AG04449 (cell line): ENCODE measurements around the gene ALK.

Source experiments
- CTCF ChIA-PET: fragments of 350-600 bp; formaldehyde crosslinking; extraction: SDS; loops from one replicate; lab custom pipeline; 2021; ENCODE audit warnings: antibody characterized with exemption; lab: Yijun Ruan, JAX
- POLR2A ChIA-PET: fragments of 400-600, 350-600 bp; formaldehyde crosslinking; extraction: SDS; loops from one replicate; lab custom pipeline; 2020; ENCODE audit warnings: antibody characterized with exemption, inconsistent platforms; lab: Yijun Ruan, JAX
- DNase-seq: peaks from one replicate; pipeline ENCODE4 v3.0.0-alpha.2; 2010; ENCODE audit warnings: low read depth, low spot score
- H3K4me3 ChIP-seq: 2 replicates; pipeline ENCODE4 v1.5.1; 2011; ENCODE audit warnings: low read depth, mild to moderate bottlenecking, control low read depth, low read length
- TF ChIP-seq, protein P1 (sequence below): IDR thresholded peaks from one replicate; pipeline ENCODE4 v1.5.1; 2011; ENCODE audit warnings: mild to moderate bottlenecking, moderate library complexity, low read length, control low read depth, inconsistent platforms; ENCODE audit not compliant: insufficient read depth; ENCODE audit errors: missing control alignments

The ALK gene

GRCh38 chr2:29921560-29921915 is at the start of gene ALK:
Gene ALK, minus strand, starts transcription at chr2:29921586. Its CDS starts 927 bp downstream, at chr2:29920659.
- peak within 1 kb of the TSS; percentile 29 for H3K4me3 ChIP-seq

GRCh38 chr2:29966266-29966665 is 44.9 kb upstream of the ALK start:
- H3K4me3 ChIP-seq, result no peak overlapping the region
- ChIA-PET CTCF (no interaction called here), POLR2A (no interaction called here)
- DNase-seq, result no peak
- TF ChIP-seq, protein P1, sequence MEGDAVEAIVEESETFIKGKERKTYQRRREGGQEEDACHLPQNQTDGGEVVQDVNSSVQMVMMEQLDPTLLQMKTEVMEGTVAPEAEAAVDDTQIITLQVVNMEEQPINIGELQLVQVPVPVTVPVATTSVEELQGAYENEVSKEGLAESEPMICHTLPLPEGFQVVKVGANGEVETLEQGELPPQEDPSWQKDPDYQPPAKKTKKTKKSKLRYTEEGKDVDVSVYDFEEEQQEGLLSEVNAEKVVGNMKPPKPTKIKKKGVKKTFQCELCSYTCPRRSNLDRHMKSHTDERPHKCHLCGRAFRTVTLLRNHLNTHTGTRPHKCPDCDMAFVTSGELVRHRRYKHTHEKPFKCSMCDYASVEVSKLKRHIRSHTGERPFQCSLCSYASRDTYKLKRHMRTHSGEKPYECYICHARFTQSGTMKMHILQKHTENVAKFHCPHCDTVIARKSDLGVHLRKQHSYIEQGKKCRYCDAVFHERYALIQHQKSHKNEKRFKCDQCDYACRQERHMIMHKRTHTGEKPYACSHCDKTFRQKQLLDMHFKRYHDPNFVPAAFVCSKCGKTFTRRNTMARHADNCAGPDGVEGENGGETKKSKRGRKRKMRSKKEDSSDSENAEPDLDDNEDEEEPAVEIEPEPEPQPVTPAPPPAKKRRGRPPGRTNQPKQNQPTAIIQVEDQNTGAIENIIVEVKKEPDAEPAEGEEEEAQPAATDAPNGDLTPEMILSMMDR, result no peak

More at GRCh38 chr2:29921560-29921915, at the start of gene ALK:
- CTCF ChIA-PET, result interaction anchor here (1.5 to 7.5 kb wide), 8 partner anchors 11 to 708 kb away, joined by 4 to 61 read pairs (median 24); no protein-coding TSS in a partner anchor
- DNase-seq, result peak; percentile 7
- TF ChIP-seq, protein P1, result no peak
- POLR2A ChIA-PET, result no interaction called here

DNA sequence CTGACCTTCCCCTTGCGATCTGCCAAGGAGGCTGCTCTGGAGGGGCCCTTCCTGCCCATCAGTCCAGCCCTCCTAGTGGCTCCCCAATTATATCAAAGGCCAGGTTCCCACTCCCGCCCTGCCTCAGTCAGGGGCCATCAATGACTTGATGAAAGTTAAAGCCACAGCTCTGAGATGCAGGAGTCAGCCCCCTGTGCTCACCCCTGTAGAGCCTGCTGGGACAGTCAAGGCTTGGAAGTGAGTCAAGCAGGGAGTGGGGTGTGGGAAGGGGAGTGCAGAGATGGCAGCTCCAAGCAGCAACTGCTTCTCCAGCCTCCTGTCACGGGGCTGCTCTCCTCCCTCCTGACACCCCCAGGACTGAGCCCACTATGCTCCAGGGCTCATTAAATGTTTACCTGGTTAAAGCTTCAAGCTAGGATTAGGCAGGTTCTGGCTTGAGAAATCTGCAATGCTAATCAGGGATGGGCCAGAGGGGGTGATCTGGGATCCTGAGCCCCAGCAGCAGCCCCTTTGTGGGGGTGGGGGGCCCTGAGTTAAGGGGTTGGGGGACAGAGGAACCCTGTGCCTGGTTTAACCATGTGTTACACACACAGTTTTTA is 42.7 kb upstream of the ALK start:
- ChIA-PET POLR2A (no interaction called here), CTCF (no interaction called here)
- DNase-seq, result no peak
- TF ChIP-seq, protein P1, result no peak
- H3K4me3 ChIP-seq, result no peak overlapping the region

DNA sequence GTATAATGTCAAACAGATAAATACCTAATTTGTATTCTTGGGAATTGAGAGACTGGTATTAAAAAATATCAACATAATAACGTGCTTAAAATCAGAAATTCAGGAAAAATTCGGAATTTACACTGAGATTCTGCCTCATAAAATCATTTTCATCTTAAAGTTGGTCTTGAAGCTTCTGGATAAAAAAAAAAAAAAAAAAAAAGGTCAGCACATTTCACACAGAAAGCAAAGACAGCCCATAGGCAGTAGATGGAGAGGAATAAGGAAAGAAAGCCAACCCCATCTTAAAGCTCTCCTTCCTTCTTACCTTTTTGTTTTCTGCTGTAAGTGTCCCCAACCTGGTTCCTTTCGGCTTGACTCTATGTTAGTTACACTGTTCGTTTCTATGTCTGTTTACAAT is 41.5 kb upstream of the ALK start:
- ChIA-PET POLR2A (no interaction called here), CTCF (no interaction called here)
- no peak for DNase-seq
- H3K4me3 ChIP-seq, result no peak overlapping the region
- TF ChIP-seq, protein P1, result no peak

GRCh38 chr2:29954316-29954715 is 32.9 kb upstream of the ALK start:
- no peak overlapping the region for H3K4me3 ChIP-seq
- CTCF ChIA-PET, result no interaction called here
- DNase-seq, result no peak
- POLR2A ChIA-PET, result no interaction called here
- TF ChIP-seq, protein P1, result no peak

GRCh38 chr2:29952973-29953372 is 31.6 kb upstream of the ALK start:
- CTCF ChIA-PET, result no interaction called here
- no peak for DNase-seq
- POLR2A ChIA-PET, result no interaction called here
- TF ChIP-seq, protein P1, result no peak
- no peak overlapping the region for H3K4me3 ChIP-seq
